GM19193 (cell line): Measurements from ENCODE around the gene MRGPRF.

Experiments used
- POLR2A ChIP-seq: IDR thresholded peaks from 4 replicates; pipeline ENCODE4 v1.6.1; 2011; ENCODE audit not compliant: insufficient read depth, insufficient read length; ENCODE audit errors: extremely low read depth

The MRGPRF gene

DNA sequence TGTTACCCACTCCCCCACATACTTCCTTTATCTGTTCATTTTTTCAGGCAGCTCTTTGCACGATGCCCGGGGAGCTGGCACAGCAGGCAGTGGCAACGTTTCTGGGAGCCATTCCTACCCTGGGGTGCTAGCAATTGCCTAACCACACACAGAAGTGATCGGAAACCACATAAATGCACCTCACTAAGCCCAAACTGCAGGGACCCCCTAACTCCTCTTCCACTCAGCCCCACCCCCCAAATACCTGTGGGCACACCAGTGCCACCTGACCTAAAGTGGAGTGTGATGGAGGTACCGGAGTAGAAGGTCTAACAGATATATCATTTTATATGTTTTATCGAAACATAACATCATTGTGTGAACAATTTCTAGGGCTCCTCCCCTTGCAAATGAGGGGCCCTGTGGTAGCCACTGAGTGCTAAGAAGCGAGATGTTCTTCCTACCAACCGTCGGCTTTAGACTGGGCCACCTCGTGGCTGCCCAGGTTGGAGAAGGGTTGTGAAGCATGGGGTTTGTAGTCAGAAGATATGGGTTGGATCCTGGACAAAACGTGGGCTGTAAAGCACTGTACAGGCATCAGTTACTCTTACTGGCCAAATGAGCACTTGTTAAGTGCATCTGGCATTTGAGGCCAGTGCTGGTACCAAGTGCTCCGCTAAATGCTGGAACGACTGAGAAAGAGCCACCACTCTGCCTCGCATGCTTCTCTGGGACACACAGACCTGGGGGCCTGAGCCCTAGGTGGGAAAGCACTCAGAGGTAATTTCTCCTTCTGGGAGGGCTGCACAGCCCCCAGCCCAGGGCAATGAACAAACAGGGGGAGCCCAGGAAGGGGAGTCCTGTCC lies 35.0 kb downstream of the MRGPRF start:
- TF ChIP-seq POLR2A: no peak

DNA sequence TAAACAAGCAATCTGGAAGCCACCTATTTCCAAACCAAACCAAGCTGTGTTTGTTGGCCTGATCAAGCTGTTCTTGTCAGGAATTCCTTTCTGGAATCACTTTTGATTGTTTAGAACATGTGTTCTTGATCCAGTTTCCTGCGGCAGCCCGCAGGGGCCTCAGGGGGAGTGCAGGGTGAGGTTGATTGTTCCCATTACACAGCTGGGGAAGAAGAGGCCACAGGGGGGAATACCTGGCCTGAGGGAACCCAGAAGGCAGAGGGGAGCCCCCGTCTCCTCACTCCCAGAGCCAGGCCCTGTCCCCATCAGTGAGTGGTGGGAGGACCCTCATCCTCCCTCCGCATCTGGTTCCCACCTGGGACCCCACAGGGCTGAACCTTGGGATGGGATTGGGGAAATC lies 36.5 kb downstream of the MRGPRF start:
- TF ChIP-seq POLR2A: no peak

DNA sequence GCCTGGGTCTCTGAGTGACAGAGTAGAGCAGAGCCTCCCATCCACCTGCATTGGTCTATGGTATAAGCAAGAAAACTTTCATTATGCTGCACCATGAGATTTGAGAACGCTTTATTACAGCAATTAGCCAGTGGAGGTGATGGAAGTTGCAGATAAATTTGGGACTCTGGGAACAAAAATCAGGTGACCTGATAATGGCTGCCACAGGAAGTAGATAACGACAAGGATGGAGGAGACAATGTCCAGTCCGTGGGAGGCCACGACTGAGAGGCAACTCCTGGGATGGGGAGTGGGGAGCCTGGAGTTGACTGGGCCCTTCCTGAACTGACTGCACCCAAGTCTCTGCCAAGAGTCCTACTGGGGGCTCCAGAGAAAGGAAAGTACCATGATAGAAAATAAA lies 37.0 kb downstream of the MRGPRF start:
- no peak for TF ChIP-seq POLR2A

DNA sequence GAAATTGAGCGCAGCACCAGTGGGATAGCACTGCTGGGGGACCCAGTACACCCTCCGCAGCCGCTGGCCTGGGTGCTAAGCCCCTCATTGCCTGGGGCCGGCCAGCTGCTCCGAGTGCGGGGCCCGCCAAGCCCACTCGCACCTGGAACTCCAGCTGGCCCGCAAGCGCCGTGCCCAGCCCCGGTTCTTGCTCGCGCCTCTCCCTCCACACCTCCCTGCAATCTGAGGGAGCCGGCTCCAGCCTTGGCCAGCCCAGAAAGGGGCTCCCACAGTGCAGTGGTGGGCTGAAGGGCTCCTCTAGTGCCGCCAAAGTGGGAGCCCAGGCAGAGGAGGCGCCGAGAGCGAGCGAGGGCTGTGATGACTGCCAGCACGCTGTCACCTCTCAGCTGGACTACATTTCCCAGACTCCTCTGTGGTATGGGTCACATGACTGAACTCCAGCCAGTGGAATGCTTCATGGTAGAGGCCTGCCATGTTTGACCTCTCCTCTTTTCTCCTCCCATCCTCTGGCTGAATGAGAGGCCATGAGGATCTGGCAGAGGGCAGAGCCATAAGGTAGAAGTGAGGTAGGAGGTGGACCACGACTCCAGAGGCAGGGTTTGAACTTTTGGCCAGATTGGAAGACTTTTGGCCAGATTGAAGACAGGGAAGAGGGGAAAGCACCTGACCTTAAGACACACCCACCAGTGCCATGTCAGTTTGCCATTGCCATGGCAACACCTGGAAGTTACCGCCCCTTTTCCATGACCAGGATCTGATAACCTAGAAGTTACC lies 38.4 kb downstream of the MRGPRF start:
- TF ChIP-seq POLR2A: no peak

DNA sequence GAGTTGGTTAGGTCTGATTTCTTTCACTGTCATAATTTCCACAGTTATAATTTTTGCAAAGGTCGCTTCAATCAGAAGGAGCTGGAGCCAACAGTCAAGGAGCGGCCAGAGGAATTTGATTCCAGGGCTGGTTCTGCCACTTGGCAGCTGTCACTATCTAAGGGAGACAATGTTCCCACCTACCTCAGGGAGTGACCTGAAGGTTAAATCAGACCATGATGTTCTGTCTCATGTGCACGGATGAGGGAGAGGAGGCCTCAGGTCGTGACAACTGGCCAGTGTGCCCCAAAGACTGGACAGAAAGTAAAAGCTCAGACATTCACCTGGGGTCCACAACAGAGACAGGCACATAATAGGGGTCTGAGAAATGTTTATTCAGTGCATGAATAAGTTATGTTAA lies 39.8 kb downstream of the MRGPRF start:
- no peak for TF ChIP-seq POLR2A

DNA sequence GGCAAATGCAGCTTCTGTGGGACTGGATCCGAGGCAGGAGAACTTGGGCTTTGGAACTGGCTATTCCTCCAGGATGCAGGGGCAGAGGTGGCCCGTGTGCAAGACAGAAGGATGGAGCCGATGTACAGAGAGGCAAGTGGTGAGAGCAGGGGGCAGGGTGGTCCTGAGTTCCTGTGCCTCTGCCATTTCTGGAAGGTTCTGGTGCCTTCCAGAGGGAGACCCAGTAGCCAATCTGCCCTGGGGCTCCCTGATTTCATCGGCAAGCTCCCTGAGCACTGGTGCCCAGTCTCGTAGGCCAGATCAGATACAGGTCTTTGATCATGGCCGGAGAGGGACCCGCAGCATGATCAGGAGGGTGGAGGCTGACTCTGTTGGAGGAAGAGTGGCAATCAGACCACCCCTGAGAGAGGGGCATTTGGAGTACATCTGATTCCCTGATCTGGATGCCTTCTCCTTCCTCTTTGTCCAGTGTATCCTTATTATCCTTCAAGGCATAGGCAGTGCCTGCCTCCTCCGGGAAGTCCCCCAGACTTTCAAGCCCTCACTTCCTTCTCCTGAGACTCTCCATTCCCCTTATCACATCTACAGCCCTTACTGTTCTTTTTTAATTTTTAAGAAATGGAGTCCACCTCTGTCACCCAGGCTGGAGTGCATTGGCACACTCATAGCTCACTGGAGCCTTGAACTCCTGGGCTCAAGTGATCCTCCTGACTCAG lies 42.0 kb downstream of the MRGPRF start:
- no peak for TF ChIP-seq POLR2A

DNA sequence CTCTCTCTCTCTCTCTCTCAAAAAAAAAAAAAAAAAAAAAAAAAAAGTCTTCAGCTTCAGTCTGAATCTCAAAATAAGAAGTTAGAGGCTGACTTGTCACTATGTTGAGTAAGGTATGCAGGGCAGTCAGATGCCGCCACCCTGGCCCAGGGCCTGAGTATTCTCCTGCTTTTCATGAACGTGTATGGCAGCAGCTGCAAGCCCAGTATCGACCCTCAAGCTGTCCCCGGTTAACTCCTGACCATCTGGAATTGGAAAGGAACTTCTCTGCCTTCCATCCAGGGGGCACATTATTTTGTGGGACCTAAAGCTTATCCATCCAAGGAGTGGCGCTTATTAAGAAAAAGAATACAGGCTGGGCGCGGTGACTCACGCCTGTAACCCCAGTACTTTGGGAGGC lies 43.7 kb downstream of the MRGPRF start:
- no peak for TF ChIP-seq POLR2A

DNA sequence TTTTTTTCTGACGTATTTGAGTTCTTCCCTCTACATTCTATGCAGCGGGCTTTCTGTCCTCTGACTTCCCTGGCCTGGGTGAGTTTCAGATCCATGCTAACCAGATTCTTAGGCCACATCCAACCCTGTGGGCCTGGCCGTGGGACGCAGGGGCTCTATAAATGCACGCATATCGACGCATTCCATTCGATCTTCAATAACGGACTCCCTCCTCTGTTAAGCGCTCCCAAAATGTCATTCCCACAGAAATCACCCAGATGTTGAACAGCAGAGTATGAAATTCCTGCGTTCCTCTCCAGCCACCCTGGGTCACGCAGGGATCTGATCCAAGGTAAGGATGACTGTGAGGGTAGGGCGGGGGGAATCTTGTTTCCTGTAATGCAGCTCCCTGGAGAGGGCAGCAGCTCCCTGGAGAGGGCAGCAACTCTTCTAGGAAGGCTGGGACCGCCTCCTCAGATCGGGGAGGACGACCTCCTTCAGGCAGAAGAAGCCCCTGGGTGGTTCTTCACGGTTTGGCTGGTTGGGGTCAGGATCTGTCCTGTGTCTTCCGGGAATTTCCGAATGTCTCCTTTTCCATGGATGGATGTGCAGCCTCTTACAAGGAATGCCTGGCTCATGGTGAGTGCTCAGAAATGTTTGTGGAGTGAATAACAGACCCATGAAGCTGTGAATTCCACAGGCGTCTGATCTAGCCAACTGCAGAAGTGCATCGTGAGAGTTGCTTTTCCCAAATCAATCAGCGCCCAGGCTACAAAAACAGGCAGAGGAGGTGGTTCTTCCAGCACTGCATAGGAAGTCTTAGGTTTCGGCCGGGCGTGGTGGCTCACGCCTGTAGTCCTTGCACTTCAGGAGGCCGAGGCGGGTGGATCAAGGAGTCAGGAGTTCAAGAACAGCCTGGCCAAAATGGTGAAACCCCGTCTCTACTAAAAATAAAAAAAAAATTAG lies 44.5 kb downstream of the MRGPRF start:
- TF ChIP-seq POLR2A: no peak

DNA sequence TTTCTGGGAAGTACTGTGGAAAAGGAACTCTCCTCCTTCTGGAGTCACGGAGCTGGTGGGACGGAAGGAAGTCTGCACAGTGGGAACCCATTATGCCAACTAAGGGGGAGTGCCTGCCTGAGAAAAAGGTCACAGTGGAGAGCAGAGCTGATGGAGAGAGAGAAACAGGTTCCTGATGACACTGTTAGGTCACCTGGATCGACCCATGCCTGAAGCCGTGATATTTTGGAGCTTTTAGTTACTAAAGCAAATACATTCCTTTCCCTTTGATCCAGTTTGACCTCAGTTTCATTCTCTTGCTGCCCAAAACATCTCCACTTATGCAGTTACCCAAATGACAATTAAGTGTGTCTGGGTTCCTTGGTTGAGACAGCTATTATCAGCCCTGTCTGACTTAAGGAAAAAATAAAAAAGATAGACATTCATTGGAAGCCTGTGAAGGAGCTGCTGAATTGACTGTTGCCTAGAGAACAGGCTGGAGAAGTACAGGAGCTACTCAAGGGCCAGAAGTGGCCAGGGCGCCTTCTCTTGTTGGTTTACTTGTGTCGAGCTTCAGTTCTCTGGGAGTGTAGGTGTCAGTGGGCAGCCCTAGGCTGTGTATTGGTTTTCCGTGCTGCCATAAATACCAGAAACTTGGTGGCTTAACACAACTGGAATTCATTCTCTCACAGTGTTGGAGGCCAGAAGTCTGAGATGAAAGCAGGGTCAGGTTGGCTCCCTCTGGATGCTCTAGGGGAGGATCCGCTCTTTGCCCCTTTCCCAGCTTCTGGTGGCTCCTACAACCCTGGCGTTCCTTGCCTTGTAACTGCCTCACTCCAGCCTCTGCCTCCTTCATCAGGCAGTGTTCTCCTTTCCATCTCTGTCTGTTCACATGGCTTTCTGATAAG lies 45.9 kb downstream of the MRGPRF start:
- no peak for TF ChIP-seq POLR2A

DNA sequence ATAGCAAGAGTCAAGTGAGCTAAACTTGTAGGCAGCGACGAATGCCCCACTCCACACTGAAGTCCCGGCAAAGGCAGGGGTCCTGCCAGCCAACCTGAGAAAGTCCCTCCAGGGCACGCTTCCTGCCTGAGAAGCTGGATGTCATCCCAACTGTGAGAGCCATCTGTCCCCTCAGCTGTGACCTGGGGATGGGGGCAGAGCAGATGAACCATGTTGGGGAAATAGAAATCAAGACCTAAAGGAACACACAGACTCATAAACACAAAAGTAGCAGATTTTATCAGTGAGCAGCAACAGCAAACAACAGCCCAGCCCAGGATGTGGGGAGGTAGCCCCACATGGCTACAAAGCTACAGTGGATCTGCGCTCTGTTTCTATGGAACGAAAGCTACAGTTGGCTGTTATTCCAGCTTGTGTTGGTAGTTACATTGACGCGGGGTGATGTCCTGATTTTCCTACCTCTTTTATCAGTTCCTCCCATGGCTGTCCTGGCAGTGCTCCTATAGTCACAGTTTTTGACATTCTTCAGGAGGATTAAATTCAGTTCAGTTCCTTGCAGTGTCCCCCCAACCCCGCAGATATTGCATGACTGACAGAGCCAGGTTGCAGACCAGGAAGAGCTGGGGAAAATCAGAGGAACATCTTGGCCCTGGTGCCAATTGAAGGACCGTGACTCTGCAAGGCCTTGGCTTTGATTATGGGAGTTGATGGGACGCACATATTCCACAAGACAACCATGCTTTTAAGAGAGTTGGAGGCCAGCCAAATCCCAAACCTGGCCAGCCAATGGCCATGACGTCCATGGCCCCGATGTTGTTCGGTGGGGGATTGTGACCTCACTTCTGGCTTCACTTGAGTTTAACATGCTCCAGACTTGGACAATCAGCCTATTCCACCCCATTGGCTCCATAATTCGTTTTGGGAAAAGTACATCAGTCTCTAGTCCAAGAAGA lies 46.9 kb downstream of the MRGPRF start:
- no peak for TF ChIP-seq POLR2A

DNA sequence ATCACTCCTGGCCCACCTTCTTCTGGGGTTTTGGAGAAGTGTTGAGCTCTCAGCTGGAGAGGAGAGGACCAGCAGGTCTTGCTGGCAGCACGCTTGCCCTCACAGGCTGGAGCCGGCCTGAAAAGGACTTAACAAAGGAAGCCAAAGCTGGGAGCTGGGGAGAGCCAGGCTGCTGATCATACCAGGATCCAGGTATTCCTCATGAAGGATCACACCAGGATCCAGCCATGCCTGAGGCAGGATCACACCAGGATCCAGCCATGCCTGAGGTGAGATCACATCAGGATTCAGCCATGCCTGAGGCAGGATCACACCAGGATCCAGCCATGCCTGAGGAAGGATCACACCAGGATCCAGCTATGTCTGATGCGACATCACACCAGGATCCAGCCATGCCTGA lies 49.3 kb downstream of the MRGPRF start:
- TF ChIP-seq POLR2A: no peak

DNA sequence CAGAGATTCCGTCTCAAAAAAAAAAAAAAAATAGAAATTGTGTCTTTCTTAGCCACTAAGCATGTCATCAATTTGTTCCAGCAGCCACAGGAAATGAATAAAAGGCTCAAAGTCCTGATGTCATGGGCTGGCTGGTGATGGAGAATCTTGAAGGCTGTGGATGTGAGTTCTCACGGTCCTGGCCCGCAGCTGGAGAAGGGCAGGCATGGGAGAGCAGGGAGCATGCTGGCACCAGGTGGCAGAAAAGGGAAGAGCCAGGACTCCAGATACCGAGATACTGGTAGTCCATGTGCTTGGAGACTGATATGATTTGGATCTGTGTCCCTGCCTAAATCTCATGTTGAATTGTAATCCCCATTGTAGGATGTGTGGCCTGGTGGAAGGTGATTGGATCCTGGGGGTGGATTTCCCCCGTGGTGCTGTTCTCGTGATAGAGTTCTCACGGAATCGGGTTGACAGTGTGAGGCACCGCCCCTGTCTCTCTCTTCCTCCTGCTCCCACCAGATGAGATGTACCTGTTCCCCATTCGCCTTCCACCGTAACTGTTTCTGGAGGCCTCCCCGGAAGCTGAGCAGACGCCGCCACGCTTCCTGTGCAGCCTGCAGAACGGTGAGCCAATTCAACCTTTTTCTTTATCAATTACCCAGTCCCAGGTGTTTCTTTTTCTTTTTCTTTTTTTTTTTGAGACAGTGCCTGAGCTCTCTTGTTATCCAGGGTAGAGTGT lies 50.4 kb downstream of the MRGPRF start:
- no peak for TF ChIP-seq POLR2A

DNA sequence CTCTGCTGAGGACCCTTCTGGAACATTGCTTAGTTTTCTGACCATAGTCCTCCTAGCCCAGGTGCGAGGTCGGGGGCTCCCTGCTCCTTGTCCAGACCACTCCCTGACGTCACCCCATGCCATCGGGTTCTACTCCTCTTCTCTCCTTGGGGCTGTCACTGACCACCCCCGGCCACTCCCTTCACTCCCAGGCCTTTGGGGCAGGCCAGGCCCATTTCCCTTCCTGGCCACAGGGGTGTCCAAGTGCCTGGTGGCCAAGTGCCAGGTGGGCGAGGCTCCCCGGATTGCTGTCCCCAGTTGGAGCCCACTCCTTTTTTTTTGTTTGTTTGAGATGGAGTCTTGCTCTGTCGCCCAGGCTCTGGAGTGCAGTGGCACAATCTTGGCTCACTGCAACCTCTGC lies 51.8 kb downstream of the MRGPRF start:
- TF ChIP-seq POLR2A: no peak
